ENCODE data around the gene STIM2.

DNA sequence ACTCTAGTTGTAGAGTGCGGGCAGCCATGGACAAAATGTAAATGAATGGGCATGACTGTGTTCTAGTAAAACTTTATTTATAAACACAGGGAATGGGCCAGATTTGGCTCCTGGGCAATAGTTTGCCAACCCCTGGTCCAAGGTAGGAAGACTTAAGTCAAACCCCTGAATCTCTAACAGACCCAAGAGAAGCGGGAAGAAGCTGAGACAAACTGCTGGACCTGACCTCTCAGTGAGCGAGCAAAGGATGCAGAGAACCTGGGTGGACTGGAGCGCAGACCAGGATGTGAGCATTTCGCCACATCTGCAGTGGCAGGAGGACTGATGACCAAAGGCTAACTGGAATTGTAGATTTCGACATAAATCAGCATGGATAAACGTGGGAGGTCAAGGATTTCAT lies 201.6 kb downstream of the STIM2 start:
- TF ChIP-seq, protein P1, sequence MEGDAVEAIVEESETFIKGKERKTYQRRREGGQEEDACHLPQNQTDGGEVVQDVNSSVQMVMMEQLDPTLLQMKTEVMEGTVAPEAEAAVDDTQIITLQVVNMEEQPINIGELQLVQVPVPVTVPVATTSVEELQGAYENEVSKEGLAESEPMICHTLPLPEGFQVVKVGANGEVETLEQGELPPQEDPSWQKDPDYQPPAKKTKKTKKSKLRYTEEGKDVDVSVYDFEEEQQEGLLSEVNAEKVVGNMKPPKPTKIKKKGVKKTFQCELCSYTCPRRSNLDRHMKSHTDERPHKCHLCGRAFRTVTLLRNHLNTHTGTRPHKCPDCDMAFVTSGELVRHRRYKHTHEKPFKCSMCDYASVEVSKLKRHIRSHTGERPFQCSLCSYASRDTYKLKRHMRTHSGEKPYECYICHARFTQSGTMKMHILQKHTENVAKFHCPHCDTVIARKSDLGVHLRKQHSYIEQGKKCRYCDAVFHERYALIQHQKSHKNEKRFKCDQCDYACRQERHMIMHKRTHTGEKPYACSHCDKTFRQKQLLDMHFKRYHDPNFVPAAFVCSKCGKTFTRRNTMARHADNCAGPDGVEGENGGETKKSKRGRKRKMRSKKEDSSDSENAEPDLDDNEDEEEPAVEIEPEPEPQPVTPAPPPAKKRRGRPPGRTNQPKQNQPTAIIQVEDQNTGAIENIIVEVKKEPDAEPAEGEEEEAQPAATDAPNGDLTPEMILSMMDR (IDR thresholded peaks at IDR 0.05; ENCODE audit: low read length): no peak
- TF ChIP-seq EZH2 (optimal IDR thresholded peaks at IDR 0.05; ENCODE audit: low read depth, low read length): no peak

Measured in MM.1S (cell line).